ENCODE data around the gene ARX. TPM values are rescaled to one million over a fixed set of nuclear protein-coding genes. Genes with fewer than 3 reads are reported as not detected.

The ARX gene
- total RNA-seq, 3 donors from 2014 or later (not counting 1 experiment from before 2014, with no cell fraction given) = not detected

DNA sequence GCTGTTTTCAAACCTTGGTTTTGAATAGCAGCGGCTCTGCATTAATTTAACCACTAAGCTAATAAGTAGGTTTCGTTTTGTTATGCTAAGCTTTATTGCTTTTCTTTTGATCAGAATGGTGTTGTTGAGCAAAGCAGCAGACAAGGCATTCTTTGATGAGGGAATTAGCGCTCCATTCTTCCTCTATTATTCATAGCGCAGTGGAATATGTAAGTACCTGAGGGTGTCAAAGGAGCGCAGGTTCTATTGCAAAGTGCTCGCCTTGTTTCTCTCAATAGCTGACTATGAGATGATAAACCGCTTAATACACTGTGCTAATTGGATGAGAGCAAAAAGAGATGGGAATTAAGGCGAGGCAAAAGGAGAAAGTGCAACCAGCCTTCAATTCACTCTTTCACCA is 16.3 kb downstream of the ARX start:
- H3K4me1 ChIP-seq (ENCODE audit: control insufficient read depth, insufficient read depth, low read length) = no peaks in the 10 kb centered on the region
- H3K27me3 Mint-ChIP-seq (ENCODE audit: low read depth in 2 of 2) = peaks cover 22 to 33% of the 10 kb centered on the region in 2 donors
- H3K4me3 Mint-ChIP-seq = no peak overlapping the region
- no peaks in the 10 kb centered on the region for H3K27me3 ChIP-seq (ENCODE audit: control insufficient read depth, insufficient read depth, low read length)
- DNase-seq (no peak), ATAC-seq (no peak)
- H3K27ac Mint-ChIP-seq = no peak overlapping the region
- H3K4me1 Mint-ChIP-seq = peaks cover 4 to 10% of the 10 kb centered on the region in 2 donors
- intact Hi-C loops (cut with micrococcal nuclease) = no loop called here
- H3K36me3 Mint-ChIP-seq = peaks cover 6% of the 10 kb centered on the region
- no peak overlapping the region for H3K27ac ChIP-seq (ENCODE audit: low read length)
- H3K9me3 ChIP-seq (ENCODE audit: control insufficient read depth, insufficient read depth, low read length) = no peaks in the 10 kb centered on the region
- H3K4me3 ChIP-seq (ENCODE audit: low read length) = no peak overlapping the region
- TF ChIP-seq, protein P1, sequence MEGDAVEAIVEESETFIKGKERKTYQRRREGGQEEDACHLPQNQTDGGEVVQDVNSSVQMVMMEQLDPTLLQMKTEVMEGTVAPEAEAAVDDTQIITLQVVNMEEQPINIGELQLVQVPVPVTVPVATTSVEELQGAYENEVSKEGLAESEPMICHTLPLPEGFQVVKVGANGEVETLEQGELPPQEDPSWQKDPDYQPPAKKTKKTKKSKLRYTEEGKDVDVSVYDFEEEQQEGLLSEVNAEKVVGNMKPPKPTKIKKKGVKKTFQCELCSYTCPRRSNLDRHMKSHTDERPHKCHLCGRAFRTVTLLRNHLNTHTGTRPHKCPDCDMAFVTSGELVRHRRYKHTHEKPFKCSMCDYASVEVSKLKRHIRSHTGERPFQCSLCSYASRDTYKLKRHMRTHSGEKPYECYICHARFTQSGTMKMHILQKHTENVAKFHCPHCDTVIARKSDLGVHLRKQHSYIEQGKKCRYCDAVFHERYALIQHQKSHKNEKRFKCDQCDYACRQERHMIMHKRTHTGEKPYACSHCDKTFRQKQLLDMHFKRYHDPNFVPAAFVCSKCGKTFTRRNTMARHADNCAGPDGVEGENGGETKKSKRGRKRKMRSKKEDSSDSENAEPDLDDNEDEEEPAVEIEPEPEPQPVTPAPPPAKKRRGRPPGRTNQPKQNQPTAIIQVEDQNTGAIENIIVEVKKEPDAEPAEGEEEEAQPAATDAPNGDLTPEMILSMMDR (IDR thresholded peaks at IDR 0.05) = no peak
- H3K36me3 ChIP-seq (ENCODE audit: control insufficient read depth, insufficient read depth, low read length) = no peaks in the 10 kb centered on the region
- 100% methylated on average over 6 of the region's 8 CpGs for WGBS (ENCODE audit: insufficient coverage)
- H3K9me3 Mint-ChIP-seq = no peaks in the 10 kb centered on the region

DNA sequence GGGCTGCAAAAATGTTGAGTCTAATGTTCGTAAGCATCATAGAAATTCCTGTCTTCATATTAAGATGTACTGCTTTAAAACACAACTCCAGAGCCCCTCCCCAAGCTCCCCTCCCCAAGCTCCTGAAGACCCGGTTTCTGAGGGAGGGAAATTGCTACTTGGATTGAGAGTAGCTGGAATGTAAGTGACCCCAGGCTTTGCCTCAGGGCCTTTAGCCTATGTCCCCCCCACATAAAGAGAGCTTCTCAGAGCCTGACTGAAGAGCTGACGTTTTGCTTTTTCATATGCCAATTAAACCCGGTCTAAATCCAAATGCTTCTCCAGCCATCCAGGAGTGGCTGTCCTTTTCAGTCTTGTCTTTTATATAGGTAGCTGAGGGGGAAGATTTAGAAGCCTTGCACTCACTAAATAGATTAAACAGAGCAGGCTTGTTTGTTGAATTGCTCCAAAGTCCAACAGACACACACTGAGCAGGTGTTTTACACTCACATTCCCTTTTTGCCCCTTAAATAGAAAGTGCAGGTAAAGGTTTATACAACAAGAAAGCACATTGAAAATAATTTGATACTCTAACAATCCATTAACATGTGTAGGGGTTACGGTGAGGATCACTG is 19.6 kb downstream of the ARX start:
- no peaks in the 10 kb centered on the region for H3K27me3 ChIP-seq (ENCODE audit: control insufficient read depth, insufficient read depth, low read length)
- Mint-ChIP-seq H3K36me3 (no peaks in the 10 kb centered on the region), H3K9me3 (no peaks in the 10 kb centered on the region), H3K4me3 (no peak overlapping the region), H3K4me1 (no peaks in the 10 kb centered on the region), H3K27me3 (ENCODE audit: low read depth in 2 of 2) (peaks cover 4 to 17% of the 10 kb centered on the region in 2 donors), H3K27ac (no peak overlapping the region)
- H3K9me3 ChIP-seq (ENCODE audit: control insufficient read depth, insufficient read depth, low read length) = no peaks in the 10 kb centered on the region
- intact Hi-C loops (cut with micrococcal nuclease) = no loop called here
- no peak for DNase-seq
- no peaks in the 10 kb centered on the region for H3K36me3 ChIP-seq (ENCODE audit: control insufficient read depth, insufficient read depth, low read length)
- H3K4me1 ChIP-seq (ENCODE audit: control insufficient read depth, insufficient read depth, low read length) = no peaks in the 10 kb centered on the region
- WGBS (ENCODE audit: insufficient coverage) = no CpG with 5 or more reads among the region's 5 CpGs
- no peak overlapping the region for H3K4me3 ChIP-seq (ENCODE audit: low read length)
- TF ChIP-seq, protein P1 (IDR thresholded peaks at IDR 0.05) = no peak
- ATAC-seq = no peak
- H3K27ac ChIP-seq (ENCODE audit: low read length) = no peak overlapping the region

DNA sequence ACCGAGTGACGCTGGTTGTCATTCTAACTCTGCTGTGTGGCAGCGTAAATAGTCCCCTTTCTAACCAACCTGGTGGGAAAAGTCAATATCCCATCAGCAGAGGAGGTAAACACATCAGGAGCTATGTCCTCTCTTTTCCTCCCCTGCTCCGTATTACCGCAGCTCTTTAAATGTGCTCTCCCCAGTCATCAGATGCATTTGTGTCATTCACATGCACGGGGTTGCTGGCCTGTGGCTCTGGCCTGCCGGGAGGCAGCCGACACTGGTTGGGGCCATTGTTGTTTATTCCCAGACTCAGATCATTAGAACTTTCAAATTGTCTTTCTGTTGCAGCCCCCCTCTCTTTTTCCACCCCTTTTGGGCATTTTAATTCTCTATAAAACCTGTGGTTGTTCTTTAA is 21.9 kb downstream of the ARX start:
- H3K4me3 ChIP-seq (ENCODE audit: low read length) = no peak overlapping the region
- TF ChIP-seq, protein P1 (IDR thresholded peaks at IDR 0.05) = no peak
- no peak overlapping the region for H3K27ac ChIP-seq (ENCODE audit: low read length)
- H3K27me3 Mint-ChIP-seq (ENCODE audit: low read depth in 2 of 2) = peaks cover 0 to under 1% of the 10 kb centered on the region in 2 donors
- no peaks in the 10 kb centered on the region for H3K27me3 ChIP-seq (ENCODE audit: control insufficient read depth, insufficient read depth, low read length)
- ATAC-seq (no peak), DNase-seq (no peak)
- H3K9me3 Mint-ChIP-seq = no peaks in the 10 kb centered on the region
- H3K9me3 ChIP-seq (ENCODE audit: control insufficient read depth, insufficient read depth, low read length) = no peaks in the 10 kb centered on the region
- no peaks in the 10 kb centered on the region for H3K36me3 Mint-ChIP-seq
- no peaks in the 10 kb centered on the region for H3K4me1 ChIP-seq (ENCODE audit: control insufficient read depth, insufficient read depth, low read length)
- no peak overlapping the region for H3K4me3 Mint-ChIP-seq
- H3K4me1 Mint-ChIP-seq = no peaks in the 10 kb centered on the region
- no peaks in the 10 kb centered on the region for H3K36me3 ChIP-seq (ENCODE audit: control insufficient read depth, insufficient read depth, low read length)
- H3K27ac Mint-ChIP-seq = no peak overlapping the region
- intact Hi-C loops (cut with micrococcal nuclease) = no loop called here
- 96% methylated on average over 8 of the region's 8 CpGs for WGBS (ENCODE audit: insufficient coverage)

DNA sequence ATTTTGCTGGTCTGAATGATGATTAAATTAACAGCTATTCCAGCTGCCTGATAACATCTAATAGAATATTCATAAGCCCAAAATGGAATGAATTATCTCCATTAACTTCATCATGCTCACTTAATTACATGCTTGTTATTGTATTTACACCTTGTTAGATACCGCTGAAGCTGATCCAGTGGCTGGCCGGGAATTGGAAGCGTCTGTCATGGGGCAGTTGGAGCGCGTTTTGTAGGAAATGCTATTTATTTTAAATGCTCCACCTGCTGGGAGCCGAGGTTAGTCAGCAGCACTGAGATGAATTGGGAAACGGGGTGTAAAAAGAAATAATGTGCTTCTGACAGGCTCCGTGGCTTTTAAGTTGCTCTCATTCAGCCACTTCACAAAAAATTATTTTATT is 25.2 kb downstream of the ARX start:
- Mint-ChIP-seq H3K4me1 (no peaks in the 10 kb centered on the region), H3K27me3 (ENCODE audit: low read depth in 2 of 2) (no peaks in the 10 kb centered on the region)
- TF ChIP-seq, protein P1 (IDR thresholded peaks at IDR 0.05) = no peak

More for the DNA sequence above, 25.2 kb downstream of the ARX start:
- Mint-ChIP-seq H3K36me3 (no peaks in the 10 kb centered on the region), H3K9me3 (no peaks in the 10 kb centered on the region), H3K4me3 (no peak overlapping the region), H3K27ac (no peak overlapping the region)
- DNase-seq (no peak), ATAC-seq (no peak)
- H3K4me3 ChIP-seq (ENCODE audit: low read length) = no peak overlapping the region
- H3K36me3 ChIP-seq (ENCODE audit: control insufficient read depth, insufficient read depth, low read length) = no peaks in the 10 kb centered on the region
- 100% methylated on average over 5 of the region's 8 CpGs for WGBS (ENCODE audit: insufficient coverage)
- no peaks in the 10 kb centered on the region for H3K27me3 ChIP-seq (ENCODE audit: control insufficient read depth, insufficient read depth, low read length)
- intact Hi-C loops (cut with micrococcal nuclease) = no loop called here
- H3K4me1 ChIP-seq (ENCODE audit: control insufficient read depth, insufficient read depth, low read length) = no peaks in the 10 kb centered on the region
- no peaks in the 10 kb centered on the region for H3K9me3 ChIP-seq (ENCODE audit: control insufficient read depth, insufficient read depth, low read length)
- H3K27ac ChIP-seq (ENCODE audit: low read length) = no peak overlapping the region

Measured in natural killer cell (primary cell).